ENCODE results near the gene EYS.

EYS gene

DNA sequence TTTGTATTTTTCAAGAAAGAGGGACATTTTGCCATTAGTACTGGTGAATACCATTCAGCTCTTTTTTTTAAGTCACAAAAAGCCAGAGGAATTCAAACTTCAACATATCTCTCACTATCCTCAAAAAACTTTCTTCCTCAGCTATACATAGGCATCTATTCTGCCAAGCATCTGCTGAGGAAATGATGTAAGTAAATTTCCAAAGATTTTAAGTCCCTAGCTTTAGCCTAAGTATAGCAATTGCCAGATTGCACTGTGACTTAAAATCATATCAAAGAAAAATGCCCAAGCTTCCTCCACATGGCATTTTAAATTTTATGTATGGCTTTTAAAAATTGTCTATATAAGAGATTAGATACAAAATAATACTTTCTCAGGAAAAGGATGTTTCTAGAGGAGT lies 237.4 kb downstream of the EYS start:
- no peaks in the 10 kb centered on the region for H3F3A ChIP-seq (ENCODE audit: control insufficient read depth, insufficient read depth)
- H3K4me2 ChIP-seq (ENCODE audit: low read length), result no peak overlapping the region
- H3K36me3 ChIP-seq (ENCODE audit: control insufficient read depth, low read length), result no peaks in the 10 kb centered on the region
- no peak overlapping the region for H3K27ac ChIP-seq (ENCODE audit: low read depth, low read length)
- no peaks in the 10 kb centered on the region for H3K79me2 ChIP-seq (ENCODE audit: control insufficient read depth, low read length)
- H4K20me1 ChIP-seq (ENCODE audit: control insufficient read depth, insufficient read depth, low read depth, low read length), result no peaks in the 10 kb centered on the region
- no peaks in the 10 kb centered on the region for H3K27me3 ChIP-seq (ENCODE audit: control insufficient read depth, low read length)
- TF ChIP-seq, protein P1, sequence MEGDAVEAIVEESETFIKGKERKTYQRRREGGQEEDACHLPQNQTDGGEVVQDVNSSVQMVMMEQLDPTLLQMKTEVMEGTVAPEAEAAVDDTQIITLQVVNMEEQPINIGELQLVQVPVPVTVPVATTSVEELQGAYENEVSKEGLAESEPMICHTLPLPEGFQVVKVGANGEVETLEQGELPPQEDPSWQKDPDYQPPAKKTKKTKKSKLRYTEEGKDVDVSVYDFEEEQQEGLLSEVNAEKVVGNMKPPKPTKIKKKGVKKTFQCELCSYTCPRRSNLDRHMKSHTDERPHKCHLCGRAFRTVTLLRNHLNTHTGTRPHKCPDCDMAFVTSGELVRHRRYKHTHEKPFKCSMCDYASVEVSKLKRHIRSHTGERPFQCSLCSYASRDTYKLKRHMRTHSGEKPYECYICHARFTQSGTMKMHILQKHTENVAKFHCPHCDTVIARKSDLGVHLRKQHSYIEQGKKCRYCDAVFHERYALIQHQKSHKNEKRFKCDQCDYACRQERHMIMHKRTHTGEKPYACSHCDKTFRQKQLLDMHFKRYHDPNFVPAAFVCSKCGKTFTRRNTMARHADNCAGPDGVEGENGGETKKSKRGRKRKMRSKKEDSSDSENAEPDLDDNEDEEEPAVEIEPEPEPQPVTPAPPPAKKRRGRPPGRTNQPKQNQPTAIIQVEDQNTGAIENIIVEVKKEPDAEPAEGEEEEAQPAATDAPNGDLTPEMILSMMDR (IDR thresholded peaks at IDR 0.05; ENCODE audit: low read depth, low read length, poor library complexity, severe bottlenecking), result no peak
- no peak for TF ChIP-seq EZH2phosphoT487 (IDR thresholded peaks at IDR 0.05; ENCODE audit: borderline replicate concordance, low read length)
- no peak overlapping the region for H3K4me3 ChIP-seq (ENCODE audit: low read length)
- H3K9me3 ChIP-seq (ENCODE audit: control insufficient read depth, insufficient read depth, low read length), result no peaks in the 10 kb centered on the region
- no peaks in the 10 kb centered on the region for H3K4me1 ChIP-seq (ENCODE audit: control insufficient read depth, low read length)
- H3K9me2 ChIP-seq (replicated peaks; ENCODE audit: control insufficient read depth, low read length), result no peaks in the 10 kb centered on the region

DNA sequence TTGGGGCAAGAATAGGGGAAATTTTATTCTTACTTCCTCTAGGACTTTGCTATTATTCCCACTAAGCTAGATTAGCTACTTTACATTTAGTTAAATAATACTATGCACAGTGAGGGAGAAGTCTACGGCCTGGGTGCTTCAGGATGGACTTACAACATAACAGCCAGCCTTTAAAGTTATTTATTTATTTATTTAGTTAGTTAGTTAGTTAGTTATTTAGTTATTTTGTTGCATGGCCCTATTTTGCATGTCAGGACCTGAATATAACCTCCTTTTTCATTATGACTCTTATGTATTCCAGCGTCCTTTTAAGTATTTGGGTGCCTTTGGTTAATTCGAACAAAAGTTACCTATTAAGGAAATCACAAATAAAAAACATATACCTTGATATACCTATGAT lies 238.7 kb downstream of the EYS start:
- TF ChIP-seq, protein P1 (IDR thresholded peaks at IDR 0.05; ENCODE audit: low read depth, low read length, poor library complexity, severe bottlenecking), result no peak
- no peak for TF ChIP-seq EZH2phosphoT487 (IDR thresholded peaks at IDR 0.05; ENCODE audit: borderline replicate concordance, low read length)
- Histone ChIP-seq H3K4me1 (ENCODE audit: control insufficient read depth, low read length) (no peaks in the 10 kb centered on the region), H3K9me2 (replicated peaks; ENCODE audit: control insufficient read depth, low read length) (no peaks in the 10 kb centered on the region), H3F3A (ENCODE audit: control insufficient read depth, insufficient read depth) (no peaks in the 10 kb centered on the region), H3K4me3 (ENCODE audit: low read length) (no peak overlapping the region), H3K27me3 (ENCODE audit: control insufficient read depth, low read length) (no peaks in the 10 kb centered on the region), H3K9me3 (ENCODE audit: control insufficient read depth, insufficient read depth, low read length) (no peaks in the 10 kb centered on the region), H4K20me1 (ENCODE audit: control insufficient read depth, insufficient read depth, low read depth, low read length) (no peaks in the 10 kb centered on the region), H3K27ac (ENCODE audit: low read depth, low read length) (no peak overlapping the region), H3K79me2 (ENCODE audit: control insufficient read depth, low read length) (no peaks in the 10 kb centered on the region), H3K36me3 (ENCODE audit: control insufficient read depth, low read length) (no peaks in the 10 kb centered on the region), H3K4me2 (ENCODE audit: low read length) (no peak overlapping the region)

DNA sequence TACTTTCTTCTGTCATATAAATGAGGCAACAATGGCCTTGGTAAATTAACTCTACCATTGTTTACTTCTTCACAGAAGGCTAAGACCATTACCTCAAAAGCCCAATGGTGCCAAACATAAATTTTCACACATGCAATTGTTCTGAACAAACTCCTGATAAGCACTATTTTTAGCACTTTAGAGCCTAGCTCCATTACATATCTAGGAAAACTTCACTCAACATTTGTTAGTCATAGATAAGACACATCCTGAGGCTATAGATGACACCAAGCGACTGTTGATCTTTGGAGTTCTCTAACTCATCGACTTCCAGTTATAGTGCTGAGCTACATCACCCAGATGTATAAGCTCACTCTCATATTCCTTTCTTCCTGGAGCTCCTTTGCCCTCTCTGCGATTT lies 245.9 kb downstream of the EYS start:
- H3K4me3 ChIP-seq (ENCODE audit: low read length), result no peak overlapping the region
- H3K79me2 ChIP-seq (ENCODE audit: control insufficient read depth, low read length), result no peaks in the 10 kb centered on the region
- H3K4me2 ChIP-seq (ENCODE audit: low read length), result no peak overlapping the region
- no peaks in the 10 kb centered on the region for H3K9me2 ChIP-seq (replicated peaks; ENCODE audit: control insufficient read depth, low read length)
- no peaks in the 10 kb centered on the region for H3K9me3 ChIP-seq (ENCODE audit: control insufficient read depth, insufficient read depth, low read length)
- H3K4me1 ChIP-seq (ENCODE audit: control insufficient read depth, low read length), result no peaks in the 10 kb centered on the region
- TF ChIP-seq, protein P1 (IDR thresholded peaks at IDR 0.05; ENCODE audit: low read depth, low read length, poor library complexity, severe bottlenecking), result no peak
- TF ChIP-seq EZH2phosphoT487 (IDR thresholded peaks at IDR 0.05; ENCODE audit: borderline replicate concordance, low read length), result no peak
- no peaks in the 10 kb centered on the region for H3K27me3 ChIP-seq (ENCODE audit: control insufficient read depth, low read length)
- H4K20me1 ChIP-seq (ENCODE audit: control insufficient read depth, insufficient read depth, low read depth, low read length), result no peaks in the 10 kb centered on the region
- H3K27ac ChIP-seq (ENCODE audit: low read depth, low read length), result no peak overlapping the region
- H3F3A ChIP-seq (ENCODE audit: control insufficient read depth, insufficient read depth), result no peaks in the 10 kb centered on the region
- no peaks in the 10 kb centered on the region for H3K36me3 ChIP-seq (ENCODE audit: control insufficient read depth, low read length)

DNA sequence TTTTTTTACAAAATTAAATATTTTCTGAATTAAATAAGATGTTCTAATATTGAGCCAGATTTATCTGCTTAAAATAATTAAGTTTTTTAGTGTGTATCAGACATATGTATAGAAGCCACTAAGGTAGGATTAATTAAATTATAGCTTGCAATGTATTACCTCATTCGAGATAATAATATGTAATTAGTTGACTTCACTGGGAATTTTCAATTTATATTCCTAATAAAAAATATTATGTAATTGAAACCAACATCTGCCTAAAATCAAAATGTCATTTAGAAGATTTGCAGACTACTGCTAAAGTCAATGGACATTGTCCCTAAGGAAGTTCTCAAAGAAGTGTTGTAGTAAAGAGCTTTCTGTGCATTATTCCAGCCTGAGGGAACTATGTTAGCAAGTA lies 254.7 kb downstream of the EYS start:
- H3K27ac ChIP-seq (ENCODE audit: low read depth, low read length), result no peak overlapping the region
- no peaks in the 10 kb centered on the region for H3K79me2 ChIP-seq (ENCODE audit: control insufficient read depth, low read length)
- no peaks in the 10 kb centered on the region for H3K9me3 ChIP-seq (ENCODE audit: control insufficient read depth, insufficient read depth, low read length)
- no peak overlapping the region for H3K4me2 ChIP-seq (ENCODE audit: low read length)
- no peak overlapping the region for H3K4me3 ChIP-seq (ENCODE audit: low read length)
- H3F3A ChIP-seq (ENCODE audit: control insufficient read depth, insufficient read depth), result no peaks in the 10 kb centered on the region
- H3K4me1 ChIP-seq (ENCODE audit: control insufficient read depth, low read length), result no peaks in the 10 kb centered on the region
- H3K9me2 ChIP-seq (replicated peaks; ENCODE audit: control insufficient read depth, low read length), result no peaks in the 10 kb centered on the region
- TF ChIP-seq, protein P1 (IDR thresholded peaks at IDR 0.05; ENCODE audit: low read depth, low read length, poor library complexity, severe bottlenecking), result no peak
- no peak for TF ChIP-seq EZH2phosphoT487 (IDR thresholded peaks at IDR 0.05; ENCODE audit: borderline replicate concordance, low read length)
- H4K20me1 ChIP-seq (ENCODE audit: control insufficient read depth, insufficient read depth, low read depth, low read length), result no peaks in the 10 kb centered on the region
- no peaks in the 10 kb centered on the region for H3K27me3 ChIP-seq (ENCODE audit: control insufficient read depth, low read length)
- no peaks in the 10 kb centered on the region for H3K36me3 ChIP-seq (ENCODE audit: control insufficient read depth, low read length)
